ENCODE measurements around the gene CDS1.
"Not testable (repeated sequence)": the region's sequence is repeated elsewhere in the genome, so short reads cannot be mapped to it uniquely, and the experiment has no call there.

CDS1 gene

DNA sequence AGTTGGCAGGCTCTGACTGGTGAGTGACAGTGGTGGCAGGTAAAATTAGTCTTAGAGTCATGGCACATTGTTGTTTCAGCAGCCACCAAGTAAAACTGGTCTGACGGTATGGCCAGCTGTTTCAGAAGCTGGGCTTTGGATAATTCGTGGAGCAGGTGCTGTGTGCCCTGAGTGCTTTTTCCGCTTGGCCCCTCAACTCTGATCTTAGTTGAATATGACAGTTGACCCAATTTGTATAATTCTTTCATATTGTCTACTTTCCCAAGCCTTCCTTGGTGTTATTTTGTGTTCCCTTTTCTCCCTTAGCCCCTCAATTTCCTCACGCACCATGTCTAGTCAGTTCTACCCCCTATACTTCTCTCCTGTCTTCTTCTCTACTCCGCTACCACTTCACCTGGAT is 32.0 kb downstream of the CDS1 start:
- no peak for DNase-seq

DNA sequence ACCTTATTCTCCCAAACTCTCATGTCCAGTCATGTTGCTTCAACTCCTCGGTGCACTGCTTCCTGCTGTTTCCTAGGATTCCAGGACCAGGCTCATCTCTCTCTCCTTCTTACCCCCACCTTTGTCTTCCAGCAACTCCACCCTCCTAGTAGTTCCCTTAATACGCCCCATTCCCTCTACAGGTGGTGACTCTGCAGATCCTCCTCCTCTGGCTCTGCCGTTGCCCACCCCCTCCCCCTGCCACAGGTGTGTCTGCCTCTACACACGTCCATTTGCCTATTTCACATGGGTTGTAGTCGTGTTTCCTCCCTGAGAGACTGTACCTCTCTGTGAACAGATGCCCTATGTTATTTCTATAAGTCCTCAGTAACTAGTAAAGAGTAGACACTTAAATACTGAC is 32.4 kb downstream of the CDS1 start:
- DNase-seq: no peak

DNA sequence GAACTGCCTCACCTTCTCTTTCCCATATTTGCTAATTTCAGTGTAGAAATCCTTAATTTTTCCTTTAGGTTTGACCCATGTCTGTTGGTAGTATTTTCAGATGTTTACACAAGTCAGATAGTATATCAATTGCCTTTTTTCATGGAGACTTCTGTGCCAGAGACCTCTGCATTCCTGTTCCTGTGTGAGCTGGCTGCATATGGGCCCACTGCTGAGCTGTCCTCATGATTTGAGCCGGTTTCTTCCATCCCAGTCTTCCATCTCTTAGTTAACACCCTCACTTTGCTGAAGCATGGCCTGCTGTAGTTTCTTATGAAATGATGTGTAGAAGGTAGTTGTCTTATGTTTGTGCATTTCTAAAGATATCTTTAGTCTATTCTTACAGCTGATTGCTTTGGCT is 40.0 kb downstream of the CDS1 start:
- no peak for DNase-seq

DNA sequence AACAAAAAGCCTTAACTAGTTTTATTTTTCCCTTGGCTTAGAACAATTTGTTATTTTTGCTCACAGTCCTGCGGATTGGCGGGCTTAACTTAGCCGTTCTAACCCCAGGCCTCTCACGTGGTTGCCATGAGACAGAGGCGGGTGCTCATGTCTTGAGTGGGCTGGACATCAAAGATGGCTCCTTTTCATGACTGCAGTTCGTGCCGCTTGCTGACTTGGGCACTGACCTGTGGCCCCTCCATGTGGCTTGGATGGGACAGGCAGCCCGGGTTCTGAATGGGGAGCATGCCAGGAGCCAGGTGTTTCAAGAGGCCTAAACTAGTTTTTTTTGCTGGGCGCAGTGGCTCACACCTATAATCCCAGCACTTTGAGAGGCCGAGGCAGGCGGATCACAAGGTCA is 40.7 kb downstream of the CDS1 start:
- DNase-seq: no peak

DNA sequence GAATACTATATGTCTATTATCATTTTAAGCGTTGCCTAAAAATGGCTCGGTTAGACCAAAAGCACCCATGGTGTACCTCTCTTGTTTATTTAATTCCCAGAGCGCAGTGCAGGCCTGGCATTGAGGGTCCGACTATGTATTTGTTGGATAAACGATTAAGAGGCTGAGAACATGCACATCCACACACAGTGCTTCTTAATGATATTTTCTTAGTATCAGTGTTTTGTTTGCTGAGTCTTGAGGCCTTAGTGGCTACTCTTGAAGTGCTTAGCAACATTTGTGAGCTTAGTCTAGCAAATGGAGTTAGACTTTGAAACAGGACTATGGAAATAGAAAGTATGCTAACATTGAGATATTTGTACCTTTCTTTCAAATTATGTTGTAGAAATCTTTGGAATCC is 43.7 kb downstream of the CDS1 start:
- no peak for DNase-seq

DNA sequence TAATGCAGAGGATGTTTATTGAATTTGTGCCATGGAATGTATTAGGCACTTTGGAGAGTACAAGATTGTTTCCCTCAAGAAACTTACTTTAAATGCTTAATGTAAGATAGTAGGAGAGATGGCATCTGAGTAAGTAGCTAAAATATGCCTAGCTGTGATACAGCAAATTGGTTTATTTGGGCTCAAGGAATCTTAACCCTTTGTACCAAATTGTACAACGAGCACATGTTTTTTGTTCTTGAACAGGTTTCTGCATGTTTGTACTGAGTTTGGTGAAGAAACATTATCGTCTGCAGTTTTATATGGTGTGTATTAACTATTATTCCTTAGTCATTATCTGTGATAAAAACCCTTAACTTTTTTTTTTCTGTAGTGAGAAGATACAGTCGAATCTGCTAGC is 48.6 kb downstream of the CDS1 start:
- DNase-seq: no peak

DNA sequence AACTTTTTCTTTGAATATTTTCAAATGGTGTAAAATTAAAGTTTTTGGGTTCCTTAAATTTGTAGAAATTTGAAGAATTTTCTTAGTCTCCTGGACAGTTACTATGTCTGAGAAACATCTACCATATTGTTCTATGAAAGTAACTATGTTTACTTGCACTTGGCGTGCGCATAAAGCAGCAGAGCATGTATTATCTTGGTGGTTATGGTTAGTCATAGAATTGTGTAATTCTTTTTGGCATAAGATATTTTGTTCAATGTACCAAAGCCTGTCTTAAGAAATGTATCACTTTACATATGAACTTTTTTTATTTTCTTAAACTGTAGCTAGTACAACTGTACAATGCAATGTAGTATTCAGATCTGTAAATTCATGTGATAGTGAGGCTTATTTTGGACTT is 49.2 kb downstream of the CDS1 start:
- DNase-seq: no peak

DNA sequence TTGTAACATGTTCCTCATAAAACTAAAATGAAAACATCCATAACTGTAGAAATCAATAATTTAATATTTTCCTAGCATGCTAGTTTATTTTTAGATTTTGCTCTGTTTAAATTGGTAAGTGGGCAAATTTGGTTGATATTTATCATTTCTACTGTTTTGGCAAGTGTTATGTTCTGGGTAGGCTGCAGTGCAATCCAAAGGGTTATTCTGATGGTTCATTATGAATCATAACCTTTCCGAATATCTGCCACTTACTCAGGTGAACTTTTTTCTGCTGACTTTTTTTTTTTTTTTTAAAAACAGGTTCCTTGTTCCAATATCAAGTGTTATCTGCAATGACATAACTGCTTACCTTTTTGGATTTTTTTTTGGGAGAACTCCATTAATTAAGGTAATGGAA is 52.0 kb downstream of the CDS1 start:
- no peak for DNase-seq

DNA sequence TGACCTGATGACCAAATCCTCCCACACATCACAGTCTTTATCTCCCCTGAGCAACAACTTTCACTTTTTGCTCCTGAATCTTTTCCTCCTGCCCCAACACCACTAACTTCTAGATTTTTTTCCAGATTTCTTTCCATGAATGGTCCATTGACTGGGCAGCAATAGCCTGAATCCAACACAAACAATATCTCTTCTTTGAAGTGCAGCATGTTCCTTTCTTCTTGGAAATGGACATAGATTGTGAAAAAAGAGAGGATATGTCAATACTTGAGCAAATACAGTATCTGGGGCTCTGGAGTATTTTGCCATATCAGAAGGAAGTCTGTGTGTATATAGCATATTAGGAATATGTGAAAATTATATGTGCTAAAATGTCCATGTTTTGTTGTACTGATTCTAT is 55.2 kb downstream of the CDS1 start:
- no peak for DNase-seq

DNA sequence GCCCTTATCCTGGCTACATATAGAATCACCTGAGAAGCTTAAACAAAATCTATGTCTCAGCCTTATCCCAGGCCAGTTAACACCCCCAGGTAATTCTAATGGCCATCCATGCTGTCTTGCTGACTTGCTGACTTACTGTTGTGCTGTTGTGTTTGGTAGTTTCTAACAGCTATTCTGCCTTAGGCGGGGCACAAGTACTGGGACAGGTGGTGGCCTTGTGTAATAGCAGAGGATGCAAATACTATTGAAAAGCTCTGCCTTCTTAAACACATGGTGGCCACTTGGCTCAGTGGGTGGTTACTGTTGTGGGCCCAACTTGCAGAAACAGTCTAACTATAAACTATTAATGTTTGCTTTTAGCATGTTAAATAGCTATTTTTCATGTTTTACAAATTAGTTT is 56.2 kb downstream of the CDS1 start:
- DNase-seq: no peak

DNA sequence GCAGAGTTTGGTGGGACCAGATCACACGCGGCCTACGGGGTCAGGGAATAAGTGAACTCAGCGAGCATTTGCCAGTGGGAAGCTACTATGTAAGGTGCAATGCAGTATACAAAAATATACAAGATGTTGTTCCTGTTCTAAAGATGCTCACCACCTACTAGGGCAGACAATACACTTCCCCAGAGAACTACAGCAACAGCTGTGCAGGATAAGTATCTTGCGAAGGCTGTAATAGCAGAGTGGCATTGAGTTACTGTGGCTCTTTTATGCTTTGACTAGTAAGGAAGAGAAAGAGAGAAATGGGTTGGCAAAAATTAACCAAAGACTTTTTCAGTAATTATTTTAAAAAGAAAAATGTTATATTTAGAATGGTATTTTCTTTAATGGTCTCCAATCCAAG is 61.2 kb downstream of the CDS1 start:
- no peak for DNase-seq

DNA sequence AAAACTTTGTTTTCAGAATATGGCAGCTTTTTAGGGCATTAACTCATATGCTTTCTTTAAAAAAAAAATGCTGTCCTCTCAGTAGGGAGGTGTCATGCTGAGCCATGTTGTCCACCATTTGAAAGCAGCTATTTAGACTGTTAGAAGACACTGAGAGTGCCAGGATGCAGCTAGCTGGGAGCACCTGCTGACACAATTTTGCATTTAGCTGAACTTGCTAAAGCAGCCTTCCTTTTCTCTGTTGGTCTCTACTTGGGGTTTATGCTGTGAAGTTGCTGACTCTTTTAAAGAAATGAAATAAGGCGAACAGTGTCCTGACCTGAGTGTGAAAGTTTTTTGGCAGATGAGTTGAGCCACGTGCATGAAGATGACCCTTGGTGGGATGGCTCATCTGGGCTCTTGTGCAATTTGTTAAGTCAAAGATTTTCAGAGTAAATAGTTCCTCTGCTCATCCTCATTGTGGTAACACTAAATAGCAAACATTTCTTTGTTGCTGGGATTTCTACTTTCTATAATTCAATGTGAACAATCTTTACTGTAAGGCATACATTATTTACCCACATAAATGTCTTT is 64.5 kb downstream of the CDS1 start:
- no peak for DNase-seq

DNA sequence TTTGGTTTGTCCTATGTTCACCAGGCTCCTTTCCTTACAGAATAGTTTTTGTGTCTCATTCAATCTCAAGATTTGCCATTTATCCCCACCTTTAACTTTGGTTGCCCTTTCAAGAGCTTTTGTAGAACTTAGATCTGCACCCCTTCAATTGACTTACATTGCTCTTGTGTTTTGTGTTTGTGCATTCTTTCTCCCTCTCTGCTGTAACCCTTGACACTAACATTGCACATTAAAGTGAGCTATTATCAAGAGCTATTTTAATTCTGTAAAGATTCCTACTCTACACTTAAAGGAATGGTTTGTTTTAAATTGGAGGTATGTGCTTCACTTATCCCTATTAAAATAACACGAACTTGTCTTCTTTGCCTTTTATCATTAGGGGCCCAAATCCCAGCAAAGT is 65.3 kb downstream of the CDS1 start:
- no peak for DNase-seq

DNA sequence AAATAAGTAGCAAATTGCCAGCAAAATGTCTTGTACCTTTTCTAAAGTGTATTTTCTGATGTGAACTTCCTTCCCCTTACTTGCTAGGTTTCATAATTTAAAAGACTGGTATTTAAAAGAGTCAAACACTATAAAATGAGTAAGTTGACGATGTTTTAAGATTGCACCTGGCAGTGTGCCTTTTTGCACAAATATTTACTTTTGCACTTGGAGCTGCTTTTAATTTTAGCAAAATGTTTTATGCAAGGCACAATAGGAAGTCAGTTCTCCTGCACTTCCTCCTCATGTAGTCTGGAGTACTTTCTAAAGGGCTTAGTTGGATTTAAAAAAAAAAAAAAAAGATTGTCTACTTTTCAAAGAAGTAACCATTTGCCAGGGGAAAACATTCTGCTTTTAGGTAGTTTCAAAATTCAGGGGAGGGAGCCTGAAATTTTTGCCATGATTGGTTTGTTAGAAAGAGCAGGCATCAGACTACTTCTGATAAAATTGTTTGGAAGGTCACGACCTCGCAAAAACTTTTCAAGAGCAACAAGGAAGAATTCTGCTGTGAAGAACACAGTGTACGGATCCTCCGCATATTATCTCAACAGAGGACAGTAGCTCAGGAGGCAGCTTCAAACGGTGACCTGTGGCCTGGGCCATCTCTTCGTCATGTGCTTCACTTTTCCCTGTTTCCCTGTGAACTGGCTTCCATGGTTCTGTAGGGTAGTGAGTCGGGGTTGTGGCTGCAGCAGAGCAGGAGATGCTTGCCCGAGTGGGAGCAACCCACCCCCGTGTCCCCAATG is 66.1 kb downstream of the CDS1 start:
- DNase-seq: no peak

DNA sequence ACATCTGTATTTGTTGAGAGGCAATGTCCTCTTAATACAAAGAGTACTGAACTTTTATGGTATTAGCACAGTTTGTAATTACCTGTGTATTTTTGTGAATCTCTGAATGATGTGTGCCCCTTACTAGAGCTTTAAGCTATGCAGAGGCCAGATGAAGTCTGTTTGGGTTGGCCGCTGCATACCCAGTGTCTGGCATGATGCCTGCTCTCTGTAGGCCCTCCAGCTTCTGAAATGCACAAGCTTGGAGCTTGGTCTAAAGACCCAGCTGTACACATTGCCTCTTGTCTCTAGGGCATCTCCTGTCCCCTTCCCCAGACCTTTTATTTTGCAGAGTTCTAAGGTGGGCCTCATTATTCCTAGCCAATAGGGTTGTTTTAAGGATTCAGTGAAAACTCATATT is 68.6 kb downstream of the CDS1 start:
- no peak for DNase-seq

DNA sequence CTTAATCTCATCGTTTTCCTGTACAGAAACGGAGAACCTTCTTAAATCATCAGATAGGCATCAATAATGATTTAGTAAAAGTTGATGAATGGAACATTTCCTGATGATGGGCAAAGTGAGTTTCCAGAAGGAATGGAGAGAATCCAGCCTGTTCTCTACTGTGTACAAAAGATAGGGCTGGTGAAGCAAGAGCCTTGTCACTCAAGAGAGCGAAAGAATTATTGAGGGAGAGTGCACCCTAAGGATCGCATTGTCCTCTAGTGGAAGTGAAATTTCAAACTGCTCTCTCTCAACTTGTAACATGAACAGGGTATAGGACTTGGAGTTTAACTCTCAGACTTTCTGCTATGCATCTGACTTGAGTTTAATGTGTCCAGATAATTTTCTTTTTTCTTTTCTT is 69.6 kb downstream of the CDS1 start:
- DNase-seq: no peak

DNA sequence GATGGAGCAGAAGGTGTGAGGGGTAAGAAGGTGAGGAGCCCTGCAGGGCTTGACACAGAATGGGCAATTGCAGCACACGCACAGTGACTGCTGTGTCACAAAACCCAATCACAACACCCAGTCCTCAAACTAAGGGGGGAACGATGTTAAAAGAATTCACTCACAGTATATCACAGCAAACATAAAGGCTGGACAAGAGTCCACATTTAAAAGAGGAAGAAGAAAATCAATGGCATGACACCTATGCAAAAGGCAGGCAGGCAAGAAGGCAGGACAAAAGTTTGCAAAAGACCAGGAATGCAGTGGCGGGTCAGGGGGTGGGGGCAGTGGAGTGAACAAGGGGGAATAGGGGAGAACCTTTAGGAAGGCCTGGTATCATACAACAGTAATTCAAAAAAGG is 77.7 kb downstream of the CDS1 start:
- no peak for DNase-seq

DNA sequence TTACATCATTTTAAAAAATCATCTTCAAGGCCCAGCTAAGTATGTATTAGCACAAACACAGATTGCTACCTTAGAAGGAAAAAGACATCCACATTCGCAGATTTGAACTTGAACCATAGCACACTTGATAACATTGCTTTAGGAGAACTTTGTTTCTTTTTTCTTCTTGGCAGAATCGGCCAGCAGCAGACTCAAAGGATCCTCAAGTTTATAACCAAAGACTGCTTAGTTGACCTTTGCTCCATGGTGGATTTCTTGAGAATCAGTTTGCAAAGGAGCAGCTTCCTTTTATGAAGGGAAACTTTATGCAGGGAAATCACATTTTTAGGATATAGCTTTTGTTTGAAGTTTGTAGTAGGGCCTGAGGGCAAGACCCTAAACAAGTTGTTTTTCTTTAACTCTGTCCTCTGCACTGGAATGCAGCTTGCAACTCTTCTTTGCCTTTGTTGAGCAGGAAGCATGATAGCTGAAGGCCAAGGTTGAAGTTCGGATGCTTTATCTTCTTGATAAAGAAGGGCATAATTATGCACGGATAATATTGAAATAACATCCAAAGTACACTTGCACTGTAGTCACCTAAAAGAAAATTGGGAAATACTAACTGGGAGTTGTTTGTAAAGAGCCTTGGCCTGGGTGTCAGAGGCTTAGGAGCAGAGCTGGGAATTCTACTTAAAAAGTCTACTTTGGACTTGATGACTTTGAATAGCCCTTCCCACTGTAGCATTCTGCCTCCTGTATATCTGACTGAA is 78.4 kb downstream of the CDS1 start:
- DNase-seq: no peak

DNA sequence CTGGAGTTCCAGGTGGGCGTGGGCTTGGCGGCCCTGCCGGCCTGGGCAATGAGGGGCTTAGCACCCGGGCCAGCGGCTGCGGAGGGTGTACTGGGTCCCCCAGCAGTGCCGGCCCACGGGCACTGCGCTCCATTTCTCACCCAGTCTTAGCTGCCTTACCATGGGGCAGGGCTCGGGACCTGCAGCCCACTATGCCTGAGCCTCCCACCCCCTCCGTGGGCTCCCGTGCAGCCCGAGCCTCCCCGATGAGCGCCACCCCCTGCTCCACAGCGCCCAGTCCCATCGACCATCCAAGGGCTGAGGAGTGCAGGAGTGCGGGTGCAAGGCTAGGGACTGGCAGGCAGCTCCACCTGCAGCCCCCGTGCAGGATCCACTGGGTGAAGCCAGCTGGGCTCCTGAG is 81.8 kb downstream of the CDS1 start:
- DNase-seq: not testable (repeated sequence)

DNA sequence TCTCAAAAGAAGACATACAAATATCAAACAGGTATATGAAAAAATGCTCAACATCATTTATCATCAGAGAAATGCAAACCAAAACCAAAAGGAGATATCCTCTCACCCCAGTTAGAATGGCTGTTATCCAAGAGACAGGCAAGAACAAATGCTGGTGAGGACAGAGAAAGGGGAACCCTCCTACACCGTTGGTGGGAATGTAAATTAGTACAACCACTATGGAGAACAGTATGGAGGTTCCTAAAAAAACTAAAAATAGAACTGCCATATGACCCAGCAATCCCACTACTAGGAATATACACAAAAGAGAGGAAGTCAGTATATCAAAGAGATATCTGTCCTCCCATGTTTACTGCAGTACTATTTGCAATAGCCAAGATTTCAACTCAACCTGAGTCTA is 83.5 kb downstream of the CDS1 start:
- DNase-seq: no peak

DNA sequence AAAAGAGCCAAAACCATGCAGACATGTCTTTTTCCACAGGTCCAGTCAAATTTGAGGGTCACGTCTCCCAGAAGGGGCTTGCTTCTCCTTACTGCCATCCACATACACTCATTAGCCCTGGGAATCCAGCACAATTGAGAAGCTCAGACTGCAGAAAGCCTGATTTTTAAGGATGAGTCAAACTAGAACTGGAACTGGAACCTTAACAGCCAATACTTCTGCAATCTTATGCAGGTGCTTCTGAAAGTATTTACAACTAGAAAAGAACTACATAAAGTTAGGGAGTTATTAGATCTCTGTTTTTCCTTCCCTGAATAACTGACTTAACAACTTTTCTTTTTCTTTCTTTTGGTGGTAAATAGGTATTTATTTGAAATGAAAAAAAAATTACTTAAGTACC is 86.3 kb downstream of the CDS1 start:
- DNase-seq: no peak

DNA sequence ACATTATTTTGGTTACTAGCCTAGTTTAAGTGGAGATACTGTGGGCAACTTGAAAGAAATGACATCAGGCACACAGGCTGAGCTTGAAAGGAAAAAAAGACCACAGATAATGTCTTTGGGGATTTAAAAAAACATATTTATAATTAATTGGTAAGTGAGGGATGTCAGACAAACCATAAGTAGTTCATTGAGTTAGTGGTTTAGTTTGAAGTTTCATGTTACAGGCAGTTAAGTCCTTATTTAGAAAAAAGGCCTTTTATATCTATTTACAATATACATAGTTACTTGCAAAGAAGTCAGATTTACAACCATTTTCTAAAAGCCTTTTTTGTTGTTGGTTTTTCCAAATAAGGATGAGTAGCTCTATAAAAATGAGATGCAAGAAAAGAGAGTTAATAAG is 89.2 kb downstream of the CDS1 start:
- DNase-seq: no peak

DNA sequence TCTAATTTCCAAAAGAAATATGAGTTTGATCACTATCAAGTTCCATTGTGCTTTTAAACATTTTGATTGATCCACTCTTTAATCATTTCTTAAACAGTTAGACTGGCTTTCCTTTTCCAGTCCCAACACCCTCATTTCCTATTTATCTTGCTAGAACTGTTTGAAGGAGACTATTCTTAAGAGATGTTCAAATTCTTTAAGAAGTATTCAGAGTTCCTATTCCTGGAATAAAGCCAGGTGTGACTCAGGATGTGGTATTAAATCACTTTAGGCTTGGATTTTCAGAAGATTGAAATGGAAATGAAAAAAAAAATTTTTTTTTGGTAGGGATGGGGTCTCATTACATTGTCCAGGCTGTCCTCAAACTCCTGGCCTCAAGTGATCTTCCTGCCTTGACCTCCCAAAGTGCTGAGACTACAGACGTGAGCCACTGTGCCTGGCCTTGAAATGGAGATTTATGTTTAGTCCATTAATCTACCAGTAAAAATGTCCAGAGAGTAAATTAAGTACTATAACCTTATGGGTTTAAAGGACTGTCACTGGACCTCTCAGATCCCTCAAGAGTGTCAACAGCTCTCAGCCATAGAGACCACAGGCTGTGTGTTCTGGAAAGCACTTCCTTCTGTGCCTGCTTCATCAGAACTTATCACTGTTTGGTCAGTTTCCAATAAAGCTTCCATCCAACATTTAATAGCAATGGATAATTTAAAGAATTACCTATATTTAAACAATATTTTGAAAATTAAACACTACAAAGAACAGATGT is 90.7 kb downstream of the CDS1 start:
- no peak for DNase-seq

DNA sequence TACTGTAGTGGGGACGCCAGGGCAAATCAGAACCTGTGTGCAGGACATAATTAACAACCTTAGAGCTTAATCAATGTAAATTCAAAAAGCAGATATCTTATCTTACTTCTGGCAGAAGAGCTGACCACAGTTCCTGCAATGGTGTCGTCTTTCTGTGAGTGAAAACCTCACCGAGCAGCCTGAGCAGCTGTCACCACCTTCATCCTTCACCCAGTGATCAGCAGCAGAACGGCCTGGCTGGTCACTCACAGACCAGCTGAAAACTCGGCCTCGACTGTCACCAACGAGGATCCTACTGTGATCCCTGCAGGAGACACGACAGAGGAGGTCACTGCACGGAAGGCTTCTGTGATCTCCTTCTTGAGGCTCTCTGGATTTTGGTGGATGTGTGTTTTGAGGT is 94.2 kb downstream of the CDS1 start:
- DNase-seq: no peak
